B cell (primary cell): ENCODE results near the gene RFX2. TPM values are rescaled to one million over a fixed set of nuclear protein-coding genes. Genes with fewer than 3 reads are reported as not detected.
"Not testable (repeated sequence)": the region's sequence is repeated elsewhere in the genome, so short reads cannot be mapped to it uniquely, and the experiment has no call there.

Source experiments
- ATAC-seq: fragments of 200-7000 bp; cut with Tn5 transposase; one replicate; pipeline ENCODE4 v1.10.0; 2021; ENCODE audit warnings: low read depth, mild to moderate bottlenecking, moderate number of reproducible peaks, moderate library complexity
- CTCF ChIA-PET: fragments of 350-600 bp; sonication (Branson Sonifier 250); formaldehyde crosslinking; loops from one replicate; lab custom pipeline; 2021; ENCODE audit warnings: antibody characterized with exemption, inconsistent platforms; lab: Charles Lee
- POLR2A ChIA-PET: fragments of 350-600 bp; sonication (Branson Sonifier 250); formaldehyde crosslinking; loops from one replicate; lab custom pipeline; 2021; ENCODE audit warnings: antibody characterized with exemption; lab: Charles Lee
- DNase-seq: peaks from one replicate; pipeline ENCODE4 v3.0.0; 2013
- H2AFZ ChIP-seq: 2 replicates; pipeline ENCODE4 v1.6.1; 2012; ENCODE audit warnings: mild to moderate bottlenecking, low read depth, low read length; ENCODE audit not compliant: insufficient read depth, poor library complexity, severe bottlenecking
- H3K27ac ChIP-seq, 2 donors: 1 replicate in 1 of 2; 2 replicates in 1 of 2; pipeline ENCODE4 v1.5.1; 2012 to 2013; ENCODE audit warnings: low read length in 2 of 2, mild to moderate bottlenecking in 2 of 2, moderate library complexity in 1 of 2
- H3K27me3 ChIP-seq, 4 experiments: fragments of 200-600 bp in 1 of 4; sonication (generic) in 1 of 4; replicated peaks in 1 of 4; 1 replicate in 2 of 4; 2 replicates in 2 of 4; pipeline versions ENCODE4 v1.6.1 to v1.7.0; 2013 to 2016; ENCODE audit warnings: low read length in 3 of 4, mild to moderate bottlenecking in 2 of 4, mixed read lengths in 1 of 4, moderate library complexity in 1 of 4; ENCODE audit not compliant: insufficient read depth in 4 of 4, control insufficient read depth in 3 of 4; ENCODE audit errors: control extremely low read depth in 1 of 4
- H3K36me3 ChIP-seq, 2 experiments: replicated peaks in 1 of 2; 1 replicate in 1 of 2; 2 replicates in 1 of 2; pipeline versions ENCODE4 v1.6.1 to v1.7.1; 2013; ENCODE audit warnings: low read length in 1 of 2; ENCODE audit not compliant: insufficient read depth in 2 of 2, control insufficient read depth in 1 of 2; ENCODE audit errors: control extremely low read depth in 1 of 2, extremely low read depth in 1 of 2
- H3K4me1 ChIP-seq, 2 donors: fragments of 200-600 bp in 1 of 2; sonication (generic) in 1 of 2; 1 replicate in 1 of 2; 2 replicates in 1 of 2; pipeline versions ENCODE4 v1.5.1 to v1.6.1; 2013 to 2017; ENCODE audit warnings: low read length in 2 of 2; ENCODE audit not compliant: control insufficient read depth in 2 of 2, insufficient read depth in 2 of 2
- H3K4me2 ChIP-seq: replicated peaks from 2 replicates; pipeline ENCODE3; 2012; ENCODE audit warnings: mild to moderate bottlenecking, low read depth, low read length; ENCODE audit not compliant: poor library complexity, severe bottlenecking
- H3K4me3 ChIP-seq, 5 experiments: fragments of 200-600 bp in 1 of 5; sonication (generic) in 1 of 5; 1 replicate in 3 of 5; 2 replicates in 2 of 5; pipeline versions ENCODE4 v1.5.1 to v1.7.0; 2011 to 2016; ENCODE audit warnings: low read length in 4 of 5, mild to moderate bottlenecking in 4 of 5, low read depth in 2 of 5, control low read depth in 1 of 5, moderate library complexity in 1 of 5; ENCODE audit not compliant: insufficient read depth in 1 of 5; ENCODE audit errors: control extremely low read depth in 1 of 5, extremely low read depth in 1 of 5
- H3K79me2 ChIP-seq: fragments of 200-600 bp; sonication (generic); one replicate; pipeline ENCODE4 v1.6.0; 2016; ENCODE audit warnings: low read length; ENCODE audit not compliant: control insufficient read depth, insufficient read depth
- H3K9ac ChIP-seq: fragments of 200-600 bp; sonication (generic); 2 replicates; pipeline ENCODE4 v1.6.1; 2017; ENCODE audit warnings: mild to moderate bottlenecking, low read length, moderate library complexity
- H3K9me3 ChIP-seq, 3 donors: one replicate each; pipeline versions ENCODE4 v1.6.1 to v1.7.1; 2013; ENCODE audit warnings: low read length in 2 of 3; ENCODE audit not compliant: control insufficient read depth in 2 of 3, insufficient read depth in 1 of 3; ENCODE audit errors: control extremely low read depth in 1 of 3
- H4K20me1 ChIP-seq: 2 replicates; pipeline ENCODE4 v1.6.0; 2012; ENCODE audit warnings: mild to moderate bottlenecking, low read length; ENCODE audit not compliant: insufficient read depth, control insufficient read depth, poor library complexity, severe bottlenecking
- H3K27ac Mint-ChIP-seq: one replicate; pipeline ENCODE4 v1.8.0; 2021; ENCODE audit warnings: mixed read lengths
- H3K27me3 Mint-ChIP-seq: one replicate; pipeline ENCODE4 v1.8.0; 2021; ENCODE audit warnings: mixed read lengths
- H3K4me1 Mint-ChIP-seq: one replicate; pipeline ENCODE4 v1.8.0; 2021; ENCODE audit warnings: mixed read lengths
- H3K4me3 Mint-ChIP-seq: one replicate; pipeline ENCODE4 v1.8.0; 2021; ENCODE audit warnings: mixed read lengths
- H3K9me3 Mint-ChIP-seq: one replicate; pipeline ENCODE4 v1.8.0; 2022; ENCODE audit warnings: mixed read lengths; ENCODE audit not compliant: insufficient read depth
- EZH2 ChIP-seq: IDR thresholded peaks from 2 replicates; pipeline ENCODE4 v1.6.1; 2012; ENCODE audit warnings: borderline replicate concordance, low read depth, mild to moderate bottlenecking, moderate library complexity, low read length; ENCODE audit not compliant: insufficient read depth, poor library complexity, severe bottlenecking
- WGBS: methylation state at CpG from one replicate; pipeline ENCODE4 v1.1.5; 2013; ENCODE audit warnings: missing lambda C conversion rate; ENCODE audit not compliant: insufficient coverage; 5-methylcytosine and 5-hydroxymethylcytosine counted together
- intact Hi-C: fragments of 100-400 bp; cut with micrococcal nuclease; formaldehyde crosslinking; loops from one replicate; pipeline ENCODE4 v1.10.0; 2022
- polyA plus RNA-seq: library from polyadenylated mRNA; depleted of rRNA; stranded (reverse); fragments of >200 nt; gene quantifications from 2 replicates; pipeline ENCODE4 v1.2.3, GENCODE V29; 2012
- total RNA-seq, 2 donors: library from RNA; stranded (reverse); fragments of 120-200 nt in 1 of 2; gene quantifications; 1 replicate in 1 of 2; 2 replicates in 1 of 2; pipeline versions ENCODE4 v1.2.3 to v1.2.4, GENCODE V29; 2013 to 2022
- TF ChIP-seq, protein P1 (sequence below): fragments of 200-600 bp; IDR thresholded peaks from one replicate; pipeline ENCODE4 v1.8.0; 2022; ENCODE audit warnings: antibody characterized with exemption, mild to moderate bottlenecking

RFX2 gene
- total and polyA plus RNA-seq, 2 donors (not counting 1 experiment from before 2014, with no cell fraction given): 7.1 to 8.6 TPM

- ChIA-PET CTCF (interaction anchor here (1.3 to 7.4 kb wide), 2 partner anchors 24 to 52 kb away, joined by 3 to 69 read pairs; no protein-coding TSS in a partner anchor), POLR2A (interaction anchor here (0.5 kb wide), 1 partner anchor 16 kb away, joined by 3 read pairs; no protein-coding TSS in a partner anchor)
- TF ChIP-seq, protein P1, sequence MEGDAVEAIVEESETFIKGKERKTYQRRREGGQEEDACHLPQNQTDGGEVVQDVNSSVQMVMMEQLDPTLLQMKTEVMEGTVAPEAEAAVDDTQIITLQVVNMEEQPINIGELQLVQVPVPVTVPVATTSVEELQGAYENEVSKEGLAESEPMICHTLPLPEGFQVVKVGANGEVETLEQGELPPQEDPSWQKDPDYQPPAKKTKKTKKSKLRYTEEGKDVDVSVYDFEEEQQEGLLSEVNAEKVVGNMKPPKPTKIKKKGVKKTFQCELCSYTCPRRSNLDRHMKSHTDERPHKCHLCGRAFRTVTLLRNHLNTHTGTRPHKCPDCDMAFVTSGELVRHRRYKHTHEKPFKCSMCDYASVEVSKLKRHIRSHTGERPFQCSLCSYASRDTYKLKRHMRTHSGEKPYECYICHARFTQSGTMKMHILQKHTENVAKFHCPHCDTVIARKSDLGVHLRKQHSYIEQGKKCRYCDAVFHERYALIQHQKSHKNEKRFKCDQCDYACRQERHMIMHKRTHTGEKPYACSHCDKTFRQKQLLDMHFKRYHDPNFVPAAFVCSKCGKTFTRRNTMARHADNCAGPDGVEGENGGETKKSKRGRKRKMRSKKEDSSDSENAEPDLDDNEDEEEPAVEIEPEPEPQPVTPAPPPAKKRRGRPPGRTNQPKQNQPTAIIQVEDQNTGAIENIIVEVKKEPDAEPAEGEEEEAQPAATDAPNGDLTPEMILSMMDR: no peak
- no peak for TF ChIP-seq EZH2
- Histone ChIP-seq H3K9me3 (no peaks in the 10 kb centered on the region), H3K9ac (no peak overlapping the region), H3K36me3 (no peaks in the 10 kb centered on the region), H3K4me1 (peaks cover 0 to 9% of the 10 kb centered on the region in 2 donors), H3K4me3 (no peak overlapping the region), H4K20me1 (no peaks in the 10 kb centered on the region), H3K27ac (no peak overlapping the region), H3K4me2 (no peak overlapping the region), H3K79me2 (no peaks in the 10 kb centered on the region), H3K27me3 (no peaks in the 10 kb centered on the region), H2AFZ (no peak overlapping the region)
- Mint-ChIP-seq H3K9me3 (no peaks in the 10 kb centered on the region), H3K27ac (no peak overlapping the region), H3K4me3 (no peak overlapping the region), H3K27me3 (no peaks in the 10 kb centered on the region), H3K4me1 (peaks cover 8% of the 10 kb centered on the region)
- intact Hi-C loops: no loop called here
- ATAC-seq (no peak), DNase-seq (no peak)
- WGBS: 88% methylated on average over 15 of the region's 17 CpGs
Measured at GRCh38 chr19:6073858-6074708, 36.2 kb downstream of the RFX2 start.

GRCh38 chr19:6073233-6073632, 37.1 kb downstream of the RFX2 start:
- POLR2A ChIA-PET: interaction anchor here (0.5 kb wide), 1 partner anchor 17 kb away, joined by 3 read pairs; no protein-coding TSS in a partner anchor
- H3K4me3 ChIP-seq, ATAC-seq, H3K4me1 Mint-ChIP-seq, H3K4me1 ChIP-seq, H3K36me3 ChIP-seq, H3K9me3 ChIP-seq, H3K4me2 ChIP-seq, H4K20me1 ChIP-seq, H3K27me3 ChIP-seq, H3K27ac ChIP-seq, H3K79me2 ChIP-seq, intact Hi-C loops, H3K4me3 Mint-ChIP-seq, H3K9me3 Mint-ChIP-seq, H2AFZ ChIP-seq, H3K27ac Mint-ChIP-seq, H3K27me3 Mint-ChIP-seq, DNase-seq, H3K9ac ChIP-seq: not testable (repeated sequence)
- WGBS: 98% methylated on average over 6 of the region's 10 CpGs
- CTCF ChIA-PET: interaction anchor here (1.3 to 7.4 kb wide), 2 partner anchors 25 to 53 kb away, joined by 3 to 69 read pairs; no protein-coding TSS in a partner anchor
